Ishikawa (cell line): ENCODE data around the gene PODXL2.

Experiments
- CEBPB ChIP-seq: IDR thresholded peaks from 2 replicates; pipeline ENCODE4 v1.6.1; 2012
- CREB1 ChIP-seq: IDR thresholded peaks from 2 replicates; pipeline ENCODE4 v1.6.1; 2012; ENCODE audit warnings: low read depth
- EGR1 ChIP-seq: IDR thresholded peaks from 2 replicates; pipeline ENCODE4 v1.6.1; 2012
- EP300 ChIP-seq: IDR thresholded peaks from 2 replicates; pipeline ENCODE4 v1.6.1; 2012; ENCODE audit warnings: borderline replicate concordance
- FOXM1 ChIP-seq: IDR thresholded peaks from 2 replicates; pipeline ENCODE4 v1.6.1; 2012; ENCODE audit warnings: low read depth, borderline replicate concordance
- NFIC ChIP-seq: IDR thresholded peaks from 2 replicates; pipeline ENCODE4 v1.6.1; 2012
- RAD21 ChIP-seq: IDR thresholded peaks from 2 replicates; pipeline ENCODE4 v1.6.1; 2012; ENCODE audit warnings: low read depth
- TAF1 ChIP-seq: IDR thresholded peaks from 2 replicates; pipeline ENCODE4 v1.6.1; 2012; ENCODE audit warnings: low read depth, mild to moderate bottlenecking
- TCF12 ChIP-seq: IDR thresholded peaks from 2 replicates; pipeline ENCODE4 v1.6.1; 2012; ENCODE audit warnings: low read depth
- TEAD4 ChIP-seq: IDR thresholded peaks from 2 replicates; pipeline ENCODE4 v1.6.1; 2012
- YY1 ChIP-seq: IDR thresholded peaks from 2 replicates; pipeline ENCODE4 v1.6.1; 2012; ENCODE audit warnings: low read depth
- ZBTB7A ChIP-seq: IDR thresholded peaks from 2 replicates; pipeline ENCODE4 v1.6.1; 2012; ENCODE audit warnings: low read depth
- TF ChIP-seq, protein P1 (sequence below): IDR thresholded peaks from 2 replicates; pipeline ENCODE4 v1.6.1; 2012
- TF ChIP-seq, protein P2 (sequence below): IDR thresholded peaks from 2 replicates; pipeline ENCODE4 v1.6.1; 2012; ENCODE audit warnings: low read depth, mild to moderate bottlenecking
- TF ChIP-seq, protein P3 (sequence below): IDR thresholded peaks from 2 replicates; pipeline ENCODE4 v1.6.1; 2012

PODXL2 gene

DNA sequence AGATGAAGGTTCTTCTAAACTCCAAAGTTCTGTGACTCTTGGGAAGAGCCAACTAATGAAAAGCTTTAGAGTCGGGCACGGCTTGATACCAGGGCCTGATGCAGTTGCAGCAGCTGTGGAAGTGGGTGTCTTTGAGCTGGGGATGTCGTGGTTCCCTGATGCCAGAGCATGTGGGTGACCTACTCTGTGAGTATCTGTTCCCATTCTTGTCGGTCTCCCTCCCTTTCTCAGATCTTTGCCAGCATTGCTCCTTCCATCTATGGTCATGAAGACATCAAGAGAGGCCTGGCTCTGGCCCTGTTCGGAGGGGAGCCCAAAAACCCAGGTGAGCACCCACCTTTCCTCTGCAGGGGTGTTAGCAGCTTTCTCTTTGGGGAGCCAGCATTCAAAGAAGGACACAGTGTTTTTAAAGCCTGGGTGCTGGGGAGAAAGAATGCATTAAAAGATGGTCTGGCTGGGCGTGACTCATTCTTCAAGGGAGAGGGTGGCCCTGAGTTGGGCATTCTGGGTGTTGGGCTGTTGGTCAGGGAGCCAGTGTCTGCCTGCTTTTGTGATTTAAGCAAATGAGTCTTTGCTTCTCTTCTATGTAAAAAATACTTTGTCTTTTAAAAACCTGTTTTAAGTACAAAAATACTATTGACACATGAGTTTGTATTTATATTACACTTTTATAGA lies 13.2 kb upstream of the PODXL2 start:
- no peak for TF ChIP-seq CREB1
- TF ChIP-seq TCF12 = no peak
- TF ChIP-seq, protein P1, sequence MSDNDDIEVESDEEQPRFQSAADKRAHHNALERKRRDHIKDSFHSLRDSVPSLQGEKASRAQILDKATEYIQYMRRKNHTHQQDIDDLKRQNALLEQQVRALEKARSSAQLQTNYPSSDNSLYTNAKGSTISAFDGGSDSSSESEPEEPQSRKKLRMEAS = no peak
- no peak for TF ChIP-seq EGR1
- no peak for TF ChIP-seq FOXM1
- no peak for TF ChIP-seq ZBTB7A
- TF ChIP-seq RAD21 = no peak
- TF ChIP-seq, protein P2, sequence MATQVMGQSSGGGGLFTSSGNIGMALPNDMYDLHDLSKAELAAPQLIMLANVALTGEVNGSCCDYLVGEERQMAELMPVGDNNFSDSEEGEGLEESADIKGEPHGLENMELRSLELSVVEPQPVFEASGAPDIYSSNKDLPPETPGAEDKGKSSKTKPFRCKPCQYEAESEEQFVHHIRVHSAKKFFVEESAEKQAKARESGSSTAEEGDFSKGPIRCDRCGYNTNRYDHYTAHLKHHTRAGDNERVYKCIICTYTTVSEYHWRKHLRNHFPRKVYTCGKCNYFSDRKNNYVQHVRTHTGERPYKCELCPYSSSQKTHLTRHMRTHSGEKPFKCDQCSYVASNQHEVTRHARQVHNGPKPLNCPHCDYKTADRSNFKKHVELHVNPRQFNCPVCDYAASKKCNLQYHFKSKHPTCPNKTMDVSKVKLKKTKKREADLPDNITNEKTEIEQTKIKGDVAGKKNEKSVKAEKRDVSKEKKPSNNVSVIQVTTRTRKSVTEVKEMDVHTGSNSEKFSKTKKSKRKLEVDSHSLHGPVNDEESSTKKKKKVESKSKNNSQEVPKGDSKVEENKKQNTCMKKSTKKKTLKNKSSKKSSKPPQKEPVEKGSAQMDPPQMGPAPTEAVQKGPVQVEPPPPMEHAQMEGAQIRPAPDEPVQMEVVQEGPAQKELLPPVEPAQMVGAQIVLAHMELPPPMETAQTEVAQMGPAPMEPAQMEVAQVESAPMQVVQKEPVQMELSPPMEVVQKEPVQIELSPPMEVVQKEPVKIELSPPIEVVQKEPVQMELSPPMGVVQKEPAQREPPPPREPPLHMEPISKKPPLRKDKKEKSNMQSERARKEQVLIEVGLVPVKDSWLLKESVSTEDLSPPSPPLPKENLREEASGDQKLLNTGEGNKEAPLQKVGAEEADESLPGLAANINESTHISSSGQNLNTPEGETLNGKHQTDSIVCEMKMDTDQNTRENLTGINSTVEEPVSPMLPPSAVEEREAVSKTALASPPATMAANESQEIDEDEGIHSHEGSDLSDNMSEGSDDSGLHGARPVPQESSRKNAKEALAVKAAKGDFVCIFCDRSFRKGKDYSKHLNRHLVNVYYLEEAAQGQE = no peak
- no peak for TF ChIP-seq TEAD4
- TF ChIP-seq CEBPB = no peak
- no peak for TF ChIP-seq YY1
- no peak for TF ChIP-seq NFIC
- no peak for TF ChIP-seq TAF1
- no peak for TF ChIP-seq EP300
- TF ChIP-seq, protein P3, sequence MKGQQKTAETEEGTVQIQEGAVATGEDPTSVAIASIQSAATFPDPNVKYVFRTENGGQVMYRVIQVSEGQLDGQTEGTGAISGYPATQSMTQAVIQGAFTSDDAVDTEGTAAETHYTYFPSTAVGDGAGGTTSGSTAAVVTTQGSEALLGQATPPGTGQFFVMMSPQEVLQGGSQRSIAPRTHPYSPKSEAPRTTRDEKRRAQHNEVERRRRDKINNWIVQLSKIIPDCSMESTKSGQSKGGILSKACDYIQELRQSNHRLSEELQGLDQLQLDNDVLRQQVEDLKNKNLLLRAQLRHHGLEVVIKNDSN = no peak

DNA sequence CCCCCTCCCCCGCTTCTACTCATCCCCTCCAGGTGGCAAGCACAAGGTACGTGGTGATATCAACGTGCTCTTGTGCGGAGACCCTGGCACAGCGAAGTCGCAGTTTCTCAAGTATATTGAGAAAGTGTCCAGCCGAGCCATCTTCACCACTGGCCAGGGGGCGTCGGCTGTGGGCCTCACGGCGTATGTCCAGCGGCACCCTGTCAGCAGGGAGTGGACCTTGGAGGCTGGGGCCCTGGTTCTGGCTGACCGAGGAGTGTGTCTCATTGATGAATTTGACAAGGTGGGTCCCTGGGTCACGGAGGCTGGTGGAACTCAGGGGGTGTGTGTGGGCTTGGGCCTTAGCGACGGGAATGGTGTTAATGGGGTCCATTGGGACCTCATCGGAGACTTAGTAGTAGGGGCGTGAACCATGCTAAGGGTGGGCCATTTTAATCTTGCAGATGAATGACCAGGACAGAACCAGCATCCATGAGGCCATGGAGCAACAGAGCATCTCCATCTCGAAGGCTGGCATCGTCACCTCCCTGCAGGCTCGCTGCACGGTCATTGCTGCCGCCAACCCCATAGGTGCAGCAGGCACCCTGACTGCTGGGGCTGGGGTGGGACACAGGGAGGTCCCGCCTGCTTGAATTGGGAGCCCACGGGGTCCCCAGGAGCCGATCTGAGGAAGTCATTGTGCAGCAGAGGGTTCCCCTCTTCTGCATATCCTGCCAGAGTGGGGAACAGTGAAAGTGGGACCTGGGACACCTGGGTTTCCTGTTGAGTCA lies 12.0 kb upstream of the PODXL2 start:
- TF ChIP-seq, protein P2 = no peak
- TF ChIP-seq CREB1 (no peak), TAF1 (no peak), TEAD4 (no peak), NFIC (no peak), EGR1 (no peak), TCF12 (no peak), ZBTB7A (no peak), EP300 (no peak), CEBPB (no peak), YY1 (no peak)
- TF ChIP-seq, protein P1 = no peak
- TF ChIP-seq, protein P3 = no peak

DNA sequence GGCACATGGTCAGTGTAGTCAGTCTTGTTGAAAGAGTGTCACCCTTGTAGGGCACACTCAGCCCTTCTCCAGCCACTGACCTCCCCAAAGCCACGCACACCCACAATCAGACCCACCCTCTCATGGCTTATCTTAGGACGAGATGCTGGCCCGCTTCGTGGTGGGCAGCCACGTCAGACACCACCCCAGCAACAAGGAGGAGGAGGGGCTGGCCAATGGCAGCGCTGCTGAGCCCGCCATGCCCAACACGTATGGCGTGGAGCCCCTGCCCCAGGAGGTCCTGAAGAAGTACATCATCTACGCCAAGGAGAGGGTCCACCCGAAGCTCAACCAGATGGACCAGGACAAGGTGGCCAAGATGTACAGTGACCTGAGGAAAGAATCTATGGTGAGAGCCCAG lies 10.1 kb upstream of the PODXL2 start:
- TF ChIP-seq, protein P1 = no peak
- no peak for TF ChIP-seq NFIC
- no peak for TF ChIP-seq FOXM1
- TF ChIP-seq TEAD4 = no peak
- no peak for TF ChIP-seq RAD21
- no peak for TF ChIP-seq CEBPB
- TF ChIP-seq EGR1 = no peak
- TF ChIP-seq, protein P2 = no peak
